Aorta (tissue), 5 donors: Measurements from ENCODE around the gene MID1IP1. TPM values are rescaled to one million over a fixed set of nuclear protein-coding genes. Genes with fewer than 3 reads are reported as not detected.

Experiments
- ATAC-seq: fragments of 200-7000 bp; cut with Tn5 transposase; one replicate; pipeline ENCODE4 v1.9.1; 2022; ENCODE audit warnings: moderate library complexity; ENCODE audit not compliant: low FRiP score
- DNase-seq, 2 donors: peaks; one replicate each; pipeline ENCODE4 v3.0.0-alpha.2; 2020
- H3K27ac ChIP-seq, 2 donors: one replicate each; pipeline ENCODE4 v1.5.1; 2013; ENCODE audit warnings: low read length in 2 of 2, mild to moderate bottlenecking in 2 of 2, moderate library complexity in 2 of 2, control low read depth in 1 of 2, inconsistent platforms in 1 of 2, low read depth in 1 of 2
- H3K27me3 ChIP-seq, 2 donors: one replicate each; pipeline ENCODE4 v1.6.1; 2013; ENCODE audit warnings: control low read depth in 1 of 2, low read length in 1 of 2, mild to moderate bottlenecking in 1 of 2, moderate library complexity in 1 of 2; ENCODE audit not compliant: insufficient read depth in 2 of 2, control insufficient read depth in 1 of 2
- H3K36me3 ChIP-seq, 2 donors: one replicate each; pipeline ENCODE4 v1.6.1; 2013; ENCODE audit warnings: control low read depth in 1 of 2, low read length in 1 of 2, mild to moderate bottlenecking in 1 of 2; ENCODE audit not compliant: insufficient read depth in 2 of 2, control insufficient read depth in 1 of 2
- H3K4me1 ChIP-seq, 2 donors: one replicate each; pipeline ENCODE4 v1.6.1; 2013; ENCODE audit warnings: low read length in 2 of 2, control low read depth in 1 of 2, mild to moderate bottlenecking in 1 of 2, moderate library complexity in 1 of 2; ENCODE audit not compliant: insufficient read depth in 2 of 2, control insufficient read depth in 1 of 2
- H3K4me3 ChIP-seq, 2 donors: one replicate each; pipeline ENCODE4 v1.5.1; 2013; ENCODE audit warnings: low read length in 2 of 2, control low read depth in 1 of 2, mild to moderate bottlenecking in 1 of 2
- H3K9me3 ChIP-seq: one replicate; pipeline ENCODE4 v1.6.1; 2013; ENCODE audit warnings: mild to moderate bottlenecking, low read length; ENCODE audit not compliant: control insufficient read depth
- WGBS, 2 donors: extraction: QIAGEN DNeasy Blood & Tissue Kit; methylation state at CpG; one replicate each; pipeline ENCODE4 v1.1.7; 2013; 5-methylcytosine and 5-hydroxymethylcytosine counted together
- intact Hi-C, 2 donors: fragments of 100-400 bp; cut with DNase I; formaldehyde crosslinking; loops; one replicate each; pipeline versions ENCODE4 v1.14.2 to v1.15.0; 2022
- long read RNA-seq, 2 donors: library from polyadenylated mRNA; unstranded; transcript quantifications; one replicate each; pipeline ENCODE4 v2.0.0, GENCODE V29; 2020 to 2021
- polyA plus RNA-seq, 2 donors: library from polyadenylated mRNA; stranded (reverse); fragments of 200-250 nt; gene quantifications; one replicate each; pipeline ENCODE4 v1.2.3, GENCODE V29; 2013
- total RNA-seq, 2 donors: library from RNA; stranded (reverse); fragmentation: NEBNext Ultra II Directional; extraction: Animal tissue kit (Norgen Biotek cat#: 25700); gene quantifications; one replicate each; pipeline ENCODE4 v1.2.1, GENCODE V29; 2021
- donor health status: healthy with polysubstance abuse.
- donor health status: Bipolar disorder and iron deficiency.
- donor health status: DM: no; HTN: no; CAD: no.
- donor health status: DM: no; HTN: no; CAD: no.
- donor health status: DM: yes; HTN: yes; CAD: no.

The MID1IP1 gene
- total RNA-seq = 10 to 100 TPM; 24.4 to 26.1 TPM
- 10 to 100 TPM; 27.9 to 34.0 TPM for polyA plus RNA-seq
- long read RNA-seq, donor 1, partial matches to known transcripts = 1 of 3 reads
- long read RNA-seq, donor 1, other reads (novel, unspliced or antisense) = 0 of 3 reads
- long read RNA-seq, donor 2, transcript MID1IP1-201 (2 exons, 2,536 nt) = major isoform, 7 of 12 reads
- long read RNA-seq, donor 2, partial matches to known transcripts = 5 of 12 reads
- long read RNA-seq, donor 2, other reads (novel, unspliced or antisense) = 0 of 12 reads

GRCh38 chrX:38800981-38801845, at the start of gene MID1IP1:
Gene MID1IP1 (plus strand): TSS chrX:38801459. CDS start chrX:38804947, 3,488 bp downstream.
- Histone ChIP-seq H3K4me1 (no peaks in the 10 kb centered on the region), H3K9me3 (no peaks in the 10 kb centered on the region), H3K27me3 (no peaks in the 10 kb centered on the region), H3K4me3 (peak within 1 kb of the TSS; percentile 12 to 44), H3K27ac (peak within 1 kb of the TSS in 1 of 2 donors; percentile 8), H3K36me3 (no peaks in the 10 kb centered on the region)
- 2 to 22% methylated on average over 32 of the region's 32 CpGs for WGBS, 2 donors
- intact Hi-C loops = loop anchor here (5.0 to 10.0 kb wide), 4 partner anchors 66 to 184 kb away; no protein-coding TSS in a partner anchor
- DNase-seq (peak; percentile 95), ATAC-seq (peak; percentile 77)

- no peaks in the 10 kb centered on the region for H3K4me1 ChIP-seq
- WGBS, 2 donors = 31 to 34% methylated on average over 6 of the region's 6 CpGs
- H3K36me3 ChIP-seq = no peaks in the 10 kb centered on the region
- no peaks in the 10 kb centered on the region for H3K9me3 ChIP-seq
- DNase-seq (no peak), ATAC-seq (no peak)
- H3K27ac ChIP-seq = no peak overlapping the region
- intact Hi-C loops = no loop called here
- no peak overlapping the region for H3K4me3 ChIP-seq
- no peaks in the 10 kb centered on the region for H3K27me3 ChIP-seq
These were observed 47.0 kb upstream of the MID1IP1 start for GRCh38 chrX:38754102-38754790.

- no peaks in the 10 kb centered on the region for H3K4me1 ChIP-seq
- DNase-seq (no peak), ATAC-seq (no peak)
- no peaks in the 10 kb centered on the region for H3K36me3 ChIP-seq
- WGBS, 2 donors = 55 to 67% methylated on average over 7 of the region's 7 CpGs
- H3K27me3 ChIP-seq = no peaks in the 10 kb centered on the region
- no peak overlapping the region for H3K27ac ChIP-seq
- no peak overlapping the region for H3K4me3 ChIP-seq
- H3K9me3 ChIP-seq = no peaks in the 10 kb centered on the region
- intact Hi-C loops = no loop called here
These were observed 46.2 kb upstream of the MID1IP1 start for GRCh38 chrX:38754818-38755718.

GRCh38 chrX:38760883-38761282, 40.4 kb upstream of the MID1IP1 start:
- no peaks in the 10 kb centered on the region for H3K36me3 ChIP-seq
- no peaks in the 10 kb centered on the region for H3K27me3 ChIP-seq
- H3K4me1 ChIP-seq = no peaks in the 10 kb centered on the region
- no peak for ATAC-seq
- 67 to 96% methylated on average over 1 of the region's 1 CpG for whole genome bisulfite sequencing, 2 donors
- H3K27ac ChIP-seq = no peak overlapping the region
- intact Hi-C loops = loop anchor here in 1 of 2 donors (10.0 kb wide), 1 partner anchor 224 kb away; no protein-coding TSS in a partner anchor
- H3K9me3 ChIP-seq = no peaks in the 10 kb centered on the region
- no peak overlapping the region for H3K4me3 ChIP-seq
- DNase-seq = no peak

- 41 to 43% methylated on average over 2 of the region's 2 CpGs for WGBS, 2 donors
- intact Hi-C loops = loop anchor here (5.0 to 10.0 kb wide), 3 partner anchors 214 to 384 kb away; no protein-coding TSS in a partner anchor
- no peak overlapping the region for H3K27ac ChIP-seq
These were observed 33.2 kb upstream of the MID1IP1 start for GRCh38 chrX:38768079-38768478.

GRCh38 chrX:38770152-38770551, 31.1 kb upstream of the MID1IP1 start:
- Histone ChIP-seq H3K27me3 (no peaks in the 10 kb centered on the region), H3K4me1 (no peaks in the 10 kb centered on the region), H3K36me3 (no peaks in the 10 kb centered on the region), H3K4me3 (no peak overlapping the region), H3K9me3 (no peaks in the 10 kb centered on the region), H3K27ac (no peak overlapping the region)
- 84 to 96% methylated on average over 10 of the region's 10 CpGs for whole genome bisulfite sequencing, 2 donors
- ATAC-seq (no peak), DNase-seq (no peak)
- intact Hi-C loops = no loop called here

More at GRCh38 chrX:38768079-38768478, 33.2 kb upstream of the MID1IP1 start:
- Histone ChIP-seq H3K9me3 (no peaks in the 10 kb centered on the region), H3K36me3 (no peaks in the 10 kb centered on the region), H3K4me1 (no peaks in the 10 kb centered on the region), H3K27me3 (no peaks in the 10 kb centered on the region), H3K4me3 (no peak overlapping the region)
- DNase-seq (no peak), ATAC-seq (no peak)

GRCh38 chrX:38774249-38774648, 27.0 kb upstream of the MID1IP1 start:
- Histone ChIP-seq H3K36me3 (no peaks in the 10 kb centered on the region), H3K27me3 (no peaks in the 10 kb centered on the region), H3K4me1 (no peaks in the 10 kb centered on the region), H3K4me3 (no peak overlapping the region), H3K9me3 (no peaks in the 10 kb centered on the region), H3K27ac (no peak overlapping the region)
- ATAC-seq (no peak), DNase-seq (no peak)
- intact Hi-C loops = no loop called here
- 71 to 89% methylated on average over 4 of the region's 4 CpGs for WGBS, 2 donors

GRCh38 chrX:38796946-38797345, 4.3 kb upstream of the MID1IP1 start:
- H3K4me3 ChIP-seq = no peak overlapping the region
- no peaks in the 10 kb centered on the region for H3K36me3 ChIP-seq
- DNase-seq (no peak), ATAC-seq (no peak)
- H3K27ac ChIP-seq = no peak overlapping the region
- intact Hi-C loops = no loop called here
- no peaks in the 10 kb centered on the region for H3K4me1 ChIP-seq
- no peaks in the 10 kb centered on the region for H3K9me3 ChIP-seq
- no peaks in the 10 kb centered on the region for H3K27me3 ChIP-seq
